ENCODE data around the gene TSNAXIP1.

TSNAXIP1 gene

GRCh38 chr16:67806428-67807147, at the start of gene TSNAXIP1, which contains the start of gene RANBP10:
Gene TSNAXIP1 (plus strand): TSS chr16:67806889. CDS start chr16:67807150, 261 bp downstream.
Gene RANBP10 (minus strand): TSS chr16:67806560. CDS start chr16:67806536, 24 bp downstream.
- peak within 1 kb of the TSS; percentile 96 for H3K4me3 ChIP-seq (ENCODE audit: low read length)
- no peak for TF ChIP-seq CTCF (conservative IDR thresholded peaks at IDR 0.05; ENCODE audit: low read length)
- DNase-seq (ENCODE audit: low read depth): peak; percentile 99

- no peak for TF ChIP-seq CTCF (conservative IDR thresholded peaks at IDR 0.05; ENCODE audit: low read length)
- H3K4me3 ChIP-seq (ENCODE audit: low read length): no peak overlapping the region
- DNase-seq (ENCODE audit: low read depth): no peak
These were observed 48.7 kb upstream of the TSNAXIP1 start for GRCh38 chr16:67758006-67758405.

GRCh38 chr16:67758966-67759365, 47.7 kb upstream of the TSNAXIP1 start:
- DNase-seq (ENCODE audit: low read depth): no peak

GRCh38 chr16:67760206-67760955, 46.3 kb upstream of the TSNAXIP1 start:
- TF ChIP-seq CTCF (conservative IDR thresholded peaks at IDR 0.05; ENCODE audit: low read length): no peak
- no peak for DNase-seq (ENCODE audit: low read depth)
- no peak overlapping the region for H3K4me3 ChIP-seq (ENCODE audit: low read length)

More at GRCh38 chr16:67758966-67759365, 47.7 kb upstream of the TSNAXIP1 start:
- TF ChIP-seq CTCF (conservative IDR thresholded peaks at IDR 0.05; ENCODE audit: low read length): no peak
- H3K4me3 ChIP-seq (ENCODE audit: low read length): no peak overlapping the region

GRCh38 chr16:67760956-67761230, 45.8 kb upstream of the TSNAXIP1 start:
- TF ChIP-seq CTCF (conservative IDR thresholded peaks at IDR 0.05; ENCODE audit: low read length): no peak
- DNase-seq (ENCODE audit: low read depth): no peak
- no peak overlapping the region for H3K4me3 ChIP-seq (ENCODE audit: low read length)

GRCh38 chr16:67761924-67762323, 44.8 kb upstream of the TSNAXIP1 start:
- H3K4me3 ChIP-seq (ENCODE audit: low read length): no peak overlapping the region
- no peak for DNase-seq (ENCODE audit: low read depth)
- TF ChIP-seq CTCF (conservative IDR thresholded peaks at IDR 0.05; ENCODE audit: low read length): no peak

- no peak for DNase-seq (ENCODE audit: low read depth)
- no peak for TF ChIP-seq CTCF (conservative IDR thresholded peaks at IDR 0.05; ENCODE audit: low read length)
- H3K4me3 ChIP-seq (ENCODE audit: low read length): no peak overlapping the region
These were observed 44.3 kb upstream of the TSNAXIP1 start for GRCh38 chr16:67762385-67762784.

Data from AG10803 (cell line).